ENCODE data around the gene HTR2B. TPM values are rescaled to one million over a fixed set of nuclear protein-coding genes. Genes with fewer than 3 reads are reported as not detected.

Gene HTR2B
- total RNA-seq (1 to 10 TPM in 1 of 2 donors, under 1 TPM in 1; 0.94 to 1.1 TPM), polyA plus RNA-seq (ENCODE audit: insufficient read length in 6 of 6) (under 1 TPM; 0.31 to 0.52 (median 0.46) TPM)
- long read RNA-seq, donor 1, partial matches to known transcripts, result 166 of 186 reads
- long read RNA-seq, donor 1, other reads (novel, unspliced or antisense), result 20 of 186 reads
- long read RNA-seq, donor 2, partial matches to known transcripts, result 169 of 183 reads
- long read RNA-seq, donor 2, other reads (novel, unspliced or antisense), result 14 of 183 reads
- long read RNA-seq, donor 3, result 0 reads
- long read RNA-seq, donor 4, partial matches to known transcripts, result 0 of 1 reads
- long read RNA-seq, donor 4, other reads (novel, unspliced or antisense), result 1 of 1 reads
- long read RNA-seq, donor 5, partial matches to known transcripts, result 117 of 117 reads
- long read RNA-seq, donor 5, other reads (novel, unspliced or antisense), result 0 of 117 reads
- long read RNA-seq, donor 6, partial matches to known transcripts, result 86 of 99 reads
- long read RNA-seq, donor 6, other reads (novel, unspliced or antisense), result 13 of 99 reads
- long read RNA-seq, donor 7, partial matches to known transcripts, result 57 of 57 reads
- long read RNA-seq, donor 7, other reads (novel, unspliced or antisense), result 0 of 57 reads
- long read RNA-seq, donor 8, result 0 reads
- long read RNA-seq, donor 9, result 0 reads
- long read RNA-seq, donor 10, result 0 reads
- long read RNA-seq, donor 11, partial matches to known transcripts, result 408 of 415 reads
- long read RNA-seq, donor 11, other reads (novel, unspliced or antisense), result 7 of 415 reads
- long read RNA-seq, donor 12, result 0 reads

DNA sequence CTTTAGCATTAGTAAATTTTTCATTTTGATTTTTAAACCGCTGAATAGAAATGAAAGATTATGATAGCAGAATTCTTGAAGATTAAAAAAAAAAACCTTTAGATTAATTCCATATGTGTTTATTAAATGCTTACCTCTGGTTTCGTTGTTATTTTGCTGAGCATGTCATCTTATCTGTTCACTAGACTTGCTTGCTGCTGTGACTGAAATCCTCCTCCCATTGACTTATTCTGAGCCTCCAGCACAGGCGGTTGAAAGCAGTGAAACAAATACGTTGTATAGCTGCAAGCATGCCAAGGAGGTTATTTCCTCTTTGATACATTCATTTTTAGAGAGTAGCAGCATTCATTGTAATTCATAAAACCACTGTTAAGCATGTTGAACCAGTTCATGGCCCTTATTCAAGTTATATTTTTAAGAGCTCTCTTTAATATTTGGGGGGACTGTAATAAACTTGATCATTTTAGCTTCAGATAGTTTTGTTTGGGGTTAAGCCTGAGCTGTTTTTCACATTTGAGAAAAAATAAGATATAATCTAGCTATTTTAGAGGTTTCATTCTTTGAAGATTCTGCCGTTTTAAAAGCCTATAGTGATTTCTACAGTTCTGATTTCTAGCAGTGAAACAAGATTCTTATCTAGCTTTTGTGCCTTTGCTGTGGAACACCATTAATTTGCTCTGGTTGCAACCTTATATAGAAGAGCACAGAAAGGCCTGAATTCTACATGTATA is at the start of gene HTR2B:
TSS of gene HTR2B (minus strand) at position 205 of the 731 bp plus-strand sequence. CDS start 1,278 bp downstream, outside the sequence.
- TF ChIP-seq, protein P1, sequence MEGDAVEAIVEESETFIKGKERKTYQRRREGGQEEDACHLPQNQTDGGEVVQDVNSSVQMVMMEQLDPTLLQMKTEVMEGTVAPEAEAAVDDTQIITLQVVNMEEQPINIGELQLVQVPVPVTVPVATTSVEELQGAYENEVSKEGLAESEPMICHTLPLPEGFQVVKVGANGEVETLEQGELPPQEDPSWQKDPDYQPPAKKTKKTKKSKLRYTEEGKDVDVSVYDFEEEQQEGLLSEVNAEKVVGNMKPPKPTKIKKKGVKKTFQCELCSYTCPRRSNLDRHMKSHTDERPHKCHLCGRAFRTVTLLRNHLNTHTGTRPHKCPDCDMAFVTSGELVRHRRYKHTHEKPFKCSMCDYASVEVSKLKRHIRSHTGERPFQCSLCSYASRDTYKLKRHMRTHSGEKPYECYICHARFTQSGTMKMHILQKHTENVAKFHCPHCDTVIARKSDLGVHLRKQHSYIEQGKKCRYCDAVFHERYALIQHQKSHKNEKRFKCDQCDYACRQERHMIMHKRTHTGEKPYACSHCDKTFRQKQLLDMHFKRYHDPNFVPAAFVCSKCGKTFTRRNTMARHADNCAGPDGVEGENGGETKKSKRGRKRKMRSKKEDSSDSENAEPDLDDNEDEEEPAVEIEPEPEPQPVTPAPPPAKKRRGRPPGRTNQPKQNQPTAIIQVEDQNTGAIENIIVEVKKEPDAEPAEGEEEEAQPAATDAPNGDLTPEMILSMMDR (IDR thresholded peaks at IDR 0.05), result no peak
- Histone ChIP-seq H3K27ac (peak within 1 kb of the TSS in 1 of 2 donors; percentile 5), H3K4me3 (no peak within 1 kb of the TSS), H3K9me3 (no peaks in the 10 kb centered on the region), H3K4me1 (peaks cover 0 to 20% of the 10 kb centered on the region in 2 donors), H3K27me3 (no peaks in the 10 kb centered on the region), H3K36me3 (no peaks in the 10 kb centered on the region)
- peak in 1 of 4 donors; percentile 40 for DNase-seq
- intact Hi-C loops (cut with DNase I), result no loop called here
- ATAC-seq, result no peak

DNA sequence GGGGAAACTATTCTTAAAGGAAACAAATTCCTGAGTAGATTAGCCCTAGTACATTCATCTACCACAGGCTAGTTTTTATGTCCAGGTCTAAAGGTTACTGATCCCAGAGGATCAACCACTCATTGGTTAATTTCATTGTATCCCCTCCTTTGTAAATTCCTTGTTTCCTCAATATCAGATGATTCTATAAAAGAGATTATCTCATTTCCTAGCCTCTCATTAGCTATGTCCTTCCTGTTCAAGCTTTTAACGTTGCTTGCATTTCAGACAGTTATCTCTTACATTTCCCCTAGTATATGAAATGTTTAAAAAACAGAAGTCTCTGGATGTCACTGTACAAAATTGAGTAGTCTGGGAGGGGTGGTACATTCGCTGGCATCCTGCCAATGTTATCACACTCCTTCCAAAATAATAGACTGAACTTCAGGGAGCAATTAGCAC is 49.4 kb upstream of the HTR2B start:
- Histone ChIP-seq H3K27ac (no peak overlapping the region), H3K36me3 (peaks cover 0 to 57% of the 10 kb centered on the region in 2 donors), H3K9me3 (no peaks in the 10 kb centered on the region), H3K4me3 (no peak overlapping the region), H3K27me3 (no peaks in the 10 kb centered on the region), H3K4me1 (peaks cover 6 to 9% of the 10 kb centered on the region in 2 donors)
- DNase-seq (no peak), ATAC-seq (no peak)
- intact Hi-C loops (cut with DNase I), result no loop called here
- TF ChIP-seq, protein P1 (IDR thresholded peaks at IDR 0.05), result no peak

DNA sequence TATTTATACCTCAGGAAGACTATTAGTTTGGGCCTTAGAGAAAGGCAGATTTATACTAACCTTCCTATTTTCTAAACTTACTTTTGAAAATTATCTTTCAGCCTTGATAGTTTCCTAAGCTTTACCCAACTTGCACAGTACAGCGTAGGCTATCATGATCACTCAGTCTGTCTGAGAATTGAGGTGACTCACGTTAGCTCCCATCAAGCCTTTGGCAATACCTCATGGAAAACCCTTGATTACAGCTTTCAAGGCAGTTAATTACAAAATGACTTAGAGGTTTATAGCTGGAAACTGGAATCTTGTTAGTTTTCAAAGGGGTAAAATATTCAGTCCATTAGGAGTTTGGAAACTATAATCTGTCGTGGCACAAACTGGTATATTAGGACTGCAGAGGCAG is 47.2 kb upstream of the HTR2B start:
- no peak overlapping the region for H3K4me3 ChIP-seq
- H3K27me3 ChIP-seq, result no peaks in the 10 kb centered on the region
- H3K36me3 ChIP-seq, result peaks cover 0 to 68% of the 10 kb centered on the region in 2 donors
- peaks cover 6 to 8% of the 10 kb centered on the region in 2 donors for H3K4me1 ChIP-seq
- TF ChIP-seq, protein P1 (IDR thresholded peaks at IDR 0.05), result no peak
- DNase-seq (no peak), ATAC-seq (peak; percentile 39)
- H3K9me3 ChIP-seq, result no peaks in the 10 kb centered on the region
- no peak overlapping the region for H3K27ac ChIP-seq
- intact Hi-C loops (cut with DNase I), result no loop called here

DNA sequence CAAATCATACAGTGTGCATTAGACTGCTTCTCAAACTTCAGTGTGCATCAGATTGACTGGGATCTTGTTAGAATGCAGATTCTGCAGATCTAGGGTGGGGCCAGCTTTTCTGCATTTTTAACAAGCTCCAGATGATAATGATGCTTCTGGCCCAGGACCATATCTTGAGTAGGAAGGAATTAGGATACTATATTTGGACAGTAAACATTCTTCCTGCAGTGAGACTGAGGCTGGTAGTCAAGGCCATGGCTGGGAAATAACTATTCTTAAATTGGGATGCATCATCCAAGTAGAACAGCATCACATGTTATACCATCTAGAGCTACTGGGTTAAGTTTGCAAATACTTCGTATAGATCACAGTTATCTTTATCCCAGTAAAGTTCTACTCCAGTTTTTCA is 45.2 kb upstream of the HTR2B start:
- Histone ChIP-seq H3K27me3 (no peaks in the 10 kb centered on the region), H3K36me3 (peaks cover 0 to 76% of the 10 kb centered on the region in 2 donors), H3K9me3 (no peaks in the 10 kb centered on the region), H3K27ac (no peak overlapping the region), H3K4me1 (peaks cover 6 to 8% of the 10 kb centered on the region in 2 donors), H3K4me3 (no peak overlapping the region)
- intact Hi-C loops (cut with DNase I), result no loop called here
- ATAC-seq (peak; percentile 39), DNase-seq (no peak)
- TF ChIP-seq, protein P1 (IDR thresholded peaks at IDR 0.05), result no peak
